Measurements from ENCODE around the gene DEFB121.
"Not testable (repeated sequence)": the region's sequence is repeated elsewhere in the genome, so short reads cannot be mapped to it uniquely, and the experiment has no call there.

The DEFB121 gene

GRCh38 chr20:31430568-31431115, 24.6 kb upstream of the DEFB121 start:
- DNase-seq (ENCODE audit: low read depth) = no peak
- no peak for TF ChIP-seq CTCF (conservative IDR thresholded peaks at IDR 0.05; ENCODE audit: control insufficient read depth, insufficient read depth, low read depth, low read length)
- H3K4me3 ChIP-seq (ENCODE audit: control insufficient read depth, low read depth, low read length) = no peak overlapping the region

GRCh38 chr20:31427576-31427975, 21.6 kb upstream of the DEFB121 start:
- H3K4me3 ChIP-seq (ENCODE audit: control insufficient read depth, low read depth, low read length); DNase-seq (ENCODE audit: low read depth): not testable (repeated sequence)

GRCh38 chr20:31426891-31427551, 21.0 kb upstream of the DEFB121 start:
- not testable (repeated sequence) for DNase-seq (ENCODE audit: low read depth)

GRCh38 chr20:31425797-31426196, 19.8 kb upstream of the DEFB121 start:
- TF ChIP-seq CTCF (conservative IDR thresholded peaks at IDR 0.05; ENCODE audit: control insufficient read depth, insufficient read depth, low read depth, low read length) = no peak
- no peak for DNase-seq (ENCODE audit: low read depth)
- no peak overlapping the region for H3K4me3 ChIP-seq (ENCODE audit: control insufficient read depth, low read depth, low read length)

More at GRCh38 chr20:31426891-31427551, 21.0 kb upstream of the DEFB121 start:
- H3K4me3 ChIP-seq (ENCODE audit: control insufficient read depth, low read depth, low read length) = not testable (repeated sequence)

- no peak overlapping the region for H3K4me3 ChIP-seq (ENCODE audit: control insufficient read depth, low read depth, low read length)
- no peak for TF ChIP-seq CTCF (conservative IDR thresholded peaks at IDR 0.05; ENCODE audit: control insufficient read depth, insufficient read depth, low read depth, low read length)
- DNase-seq (ENCODE audit: low read depth) = no peak
Observed at GRCh38 chr20:31418307-31418706, 12.3 kb upstream of the DEFB121 start.

GRCh38 chr20:31415653-31416052, 9.6 kb upstream of the DEFB121 start:
- TF ChIP-seq CTCF (conservative IDR thresholded peaks at IDR 0.05; ENCODE audit: control insufficient read depth, insufficient read depth, low read depth, low read length) = no peak
- H3K4me3 ChIP-seq (ENCODE audit: control insufficient read depth, low read depth, low read length) = no peak overlapping the region
- no peak for DNase-seq (ENCODE audit: low read depth)

- TF ChIP-seq CTCF (conservative IDR thresholded peaks at IDR 0.05; ENCODE audit: control insufficient read depth, insufficient read depth, low read depth, low read length) = no peak
- H3K4me3 ChIP-seq (ENCODE audit: control insufficient read depth, low read depth, low read length) = no peak overlapping the region
- no peak for DNase-seq (ENCODE audit: low read depth)
Observed at GRCh38 chr20:31414381-31414780, 8.4 kb upstream of the DEFB121 start.

- no peak for TF ChIP-seq CTCF (conservative IDR thresholded peaks at IDR 0.05; ENCODE audit: control insufficient read depth, insufficient read depth, low read depth, low read length)
- H3K4me3 ChIP-seq (ENCODE audit: control insufficient read depth, low read depth, low read length) = no peak overlapping the region
- no peak for DNase-seq (ENCODE audit: low read depth)
Observed at GRCh38 chr20:31410011-31410410, 4.0 kb upstream of the DEFB121 start.
